Measurements from ENCODE around the gene MIS18A. TPM values are rescaled to one million over a fixed set of nuclear protein-coding genes. Genes with fewer than 3 reads are reported as not detected.
A peak's percentile ranks its signal among the peaks of the same experiment; 100 is the strongest.
"Not testable (repeated sequence)": the region's sequence is repeated elsewhere in the genome, so short reads cannot be mapped to it uniquely, and the experiment has no call there.

MIS18A gene
- total RNA-seq, 2 donors from 2014 or later = 22.4 to 26.2 TPM

DNA sequence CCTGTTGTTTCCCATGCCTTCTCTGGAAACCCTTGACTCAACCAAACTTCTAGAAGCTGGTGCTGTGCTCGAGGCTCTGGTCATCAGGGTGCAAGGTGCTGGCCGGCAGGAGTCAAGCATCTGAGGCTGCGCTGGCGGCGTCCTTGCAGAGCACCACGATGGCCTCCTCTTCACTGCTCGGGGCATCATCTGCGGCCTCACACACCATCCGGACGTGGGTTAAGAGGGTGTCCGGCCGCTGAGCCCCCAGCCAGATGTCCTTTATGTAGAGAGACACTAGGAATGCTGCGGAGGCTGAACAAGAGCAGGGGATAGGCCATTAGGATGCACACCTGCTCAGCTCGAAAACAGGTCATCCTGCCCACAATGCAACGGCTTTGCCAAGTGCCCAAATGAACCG is 36.0 kb upstream of the MIS18A start:
- Mint-ChIP-seq H3K27ac (no peak overlapping the region), H3K36me3 (ENCODE audit: insufficient read depth in 2 of 2) (peaks cover 2 to 4% of the 10 kb centered on the region in 2 donors), H3K27me3 (ENCODE audit: low read depth) (no peaks in the 10 kb centered on the region)

DNA sequence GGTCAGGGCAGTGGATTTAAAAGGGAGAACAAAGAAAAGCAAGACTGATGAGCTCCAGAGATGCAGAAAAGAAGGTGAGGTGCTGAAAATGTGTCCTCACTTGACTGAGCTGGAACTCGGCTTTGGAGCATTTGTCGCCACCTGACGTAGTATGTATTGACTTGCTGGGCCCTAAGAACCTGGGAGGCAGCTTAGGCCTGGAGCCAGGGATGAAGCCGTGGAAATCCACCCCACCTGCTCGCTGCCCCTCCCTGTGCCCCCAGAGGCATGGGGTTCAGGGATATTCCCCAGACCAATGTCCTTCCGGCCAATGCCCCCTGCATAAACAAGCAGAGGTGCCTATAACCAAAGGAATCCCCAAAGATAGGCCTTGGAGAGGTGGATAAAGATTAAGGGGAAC is 34.1 kb upstream of the MIS18A start:
- Mint-ChIP-seq H3K4me3 (no peak overlapping the region), H3K36me3 (ENCODE audit: insufficient read depth in 2 of 2) (peaks cover 2 to 4% of the 10 kb centered on the region in 2 donors), H3K4me1 (ENCODE audit: low read depth) (peaks cover 11% of the 10 kb centered on the region), H3K27me3 (ENCODE audit: low read depth) (no peaks in the 10 kb centered on the region), H3K9me3 (no peaks in the 10 kb centered on the region), H3K27ac (no peak overlapping the region)
- ATAC-seq (replicated peaks in 1 of 2) (no peak), DNase-seq (no peak)

More for the DNA sequence above, 36.0 kb upstream of the MIS18A start:
- DNase-seq = no peak
- ATAC-seq (replicated peaks in 1 of 2) = no peak
- peaks cover 11% of the 10 kb centered on the region for H3K4me1 Mint-ChIP-seq (ENCODE audit: low read depth)
- no peaks in the 10 kb centered on the region for H3K9me3 Mint-ChIP-seq
- H3K4me3 Mint-ChIP-seq = no peak overlapping the region

DNA sequence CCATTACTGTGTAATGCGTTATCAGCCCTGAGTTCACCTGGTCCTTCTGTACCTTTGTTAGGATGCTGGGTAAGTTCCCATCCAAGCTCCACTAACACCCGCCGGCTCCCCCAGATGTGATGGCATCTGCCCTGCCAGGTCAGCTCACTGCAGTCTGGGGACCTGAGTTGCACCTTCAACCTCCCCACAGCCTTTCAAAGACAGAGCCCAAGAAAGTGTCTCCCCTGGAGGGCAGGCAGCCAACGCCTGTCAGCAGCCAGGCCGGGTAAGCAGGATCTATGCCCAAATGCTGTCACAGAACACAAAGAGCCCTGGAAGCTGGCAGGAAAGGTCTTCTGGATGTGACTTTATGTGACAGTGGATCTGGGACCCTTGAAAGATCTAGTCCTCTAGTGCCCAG is 33.5 kb upstream of the MIS18A start:
- Mint-ChIP-seq H3K4me3 (no peak overlapping the region), H3K27me3 (ENCODE audit: low read depth) (no peaks in the 10 kb centered on the region), H3K27ac (no peak overlapping the region), H3K4me1 (ENCODE audit: low read depth) (peaks cover 11% of the 10 kb centered on the region), H3K36me3 (ENCODE audit: insufficient read depth in 2 of 2) (peaks cover 2 to 4% of the 10 kb centered on the region in 2 donors), H3K9me3 (no peaks in the 10 kb centered on the region)
- DNase-seq (no peak), ATAC-seq (replicated peaks in 1 of 2) (no peak)

DNA sequence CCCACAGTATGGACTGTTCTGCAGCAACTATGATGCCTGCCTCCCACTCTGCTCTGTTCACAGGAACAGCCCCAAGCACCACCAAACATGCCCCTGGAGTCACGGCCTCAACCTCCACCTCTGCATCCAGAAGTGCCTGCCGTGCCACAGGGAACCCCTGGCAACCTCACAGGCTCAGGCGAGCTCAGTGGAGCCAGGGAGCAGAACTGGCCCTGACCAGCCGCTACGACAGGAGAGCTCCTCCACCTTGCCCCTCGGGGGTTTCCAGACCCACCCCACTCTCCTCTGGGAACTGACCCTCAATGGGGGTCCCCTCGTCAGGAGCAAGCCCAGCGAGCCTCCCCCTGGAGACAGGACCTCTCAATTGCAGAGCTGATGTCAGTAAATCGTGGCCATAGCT is 32.8 kb upstream of the MIS18A start:
- no peak overlapping the region for H3K27ac Mint-ChIP-seq
- H3K36me3 Mint-ChIP-seq (ENCODE audit: insufficient read depth in 2 of 2) = peaks cover 2 to 4% of the 10 kb centered on the region in 2 donors
- no peaks in the 10 kb centered on the region for H3K9me3 Mint-ChIP-seq
- no peak for DNase-seq
- H3K4me3 Mint-ChIP-seq = no peak overlapping the region
- no peaks in the 10 kb centered on the region for H3K27me3 Mint-ChIP-seq (ENCODE audit: low read depth)
- ATAC-seq (replicated peaks in 1 of 2) = no peak
- peaks cover 11% of the 10 kb centered on the region for H3K4me1 Mint-ChIP-seq (ENCODE audit: low read depth)

DNA sequence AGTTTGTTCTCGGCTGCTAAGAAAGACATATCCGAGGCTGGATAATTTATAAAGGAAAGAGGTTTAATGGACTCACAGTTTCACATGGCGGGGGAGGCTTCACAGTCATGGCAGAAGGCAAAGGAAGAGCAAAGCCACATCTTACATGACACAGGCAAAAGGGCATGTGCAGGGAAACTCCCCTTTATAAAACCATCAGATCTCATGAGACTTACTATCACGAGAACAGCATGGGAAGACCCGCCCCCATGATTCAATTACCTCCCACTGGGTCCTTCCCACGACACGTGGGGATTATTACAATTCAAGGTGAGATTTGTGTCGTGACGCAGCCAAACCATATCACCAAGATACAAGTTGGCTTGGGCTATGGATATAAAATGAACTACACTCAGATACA is 32.1 kb upstream of the MIS18A start:
- H3K4me1 Mint-ChIP-seq (ENCODE audit: low read depth) = peaks cover 11% of the 10 kb centered on the region
- not testable (repeated sequence) for ATAC-seq (replicated peaks in 1 of 2); H3K36me3 Mint-ChIP-seq (ENCODE audit: insufficient read depth in 2 of 2)

DNA sequence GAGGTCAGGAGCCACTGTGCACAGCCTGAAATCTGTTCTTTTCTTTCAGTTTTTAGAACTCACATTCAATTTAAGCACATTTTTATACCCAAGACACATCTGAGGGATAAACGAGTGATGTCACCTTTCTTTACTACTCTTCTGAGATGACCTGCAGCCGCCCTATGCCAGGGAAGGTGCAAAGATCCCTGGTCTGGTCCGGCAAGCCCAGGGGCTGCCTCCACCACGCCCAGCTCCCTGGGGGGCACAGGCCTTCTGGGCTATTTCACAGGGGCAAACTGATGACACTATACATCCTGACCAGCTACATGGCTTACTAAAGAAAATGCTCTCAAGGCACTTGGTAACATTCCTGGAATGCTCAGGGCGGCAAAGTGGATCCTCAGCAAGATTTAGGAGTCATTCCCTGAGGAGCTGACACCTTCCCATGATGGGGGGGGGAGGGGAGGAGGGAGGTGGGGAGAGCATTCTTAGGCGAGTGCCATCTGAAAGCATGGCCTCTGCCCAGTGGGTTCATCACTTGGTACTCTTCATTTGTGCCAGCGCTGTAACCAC is 31.1 kb upstream of the MIS18A start:
- ATAC-seq (replicated peaks in 1 of 2) (no peak), DNase-seq (no peak)
- no peaks in the 10 kb centered on the region for H3K27me3 Mint-ChIP-seq (ENCODE audit: low read depth)
- H3K27ac Mint-ChIP-seq = no peak overlapping the region
- H3K4me1 Mint-ChIP-seq (ENCODE audit: low read depth) = peaks cover 11% of the 10 kb centered on the region
- peaks cover 2 to 4% of the 10 kb centered on the region in 2 donors for H3K36me3 Mint-ChIP-seq (ENCODE audit: insufficient read depth in 2 of 2)
- no peak overlapping the region for H3K4me3 Mint-ChIP-seq
- no peaks in the 10 kb centered on the region for H3K9me3 Mint-ChIP-seq

More for the DNA sequence above, 32.1 kb upstream of the MIS18A start:
- not testable (repeated sequence) for H3K9me3 Mint-ChIP-seq; H3K4me3 Mint-ChIP-seq; DNase-seq; H3K27me3 Mint-ChIP-seq (ENCODE audit: low read depth); H3K27ac Mint-ChIP-seq

DNA sequence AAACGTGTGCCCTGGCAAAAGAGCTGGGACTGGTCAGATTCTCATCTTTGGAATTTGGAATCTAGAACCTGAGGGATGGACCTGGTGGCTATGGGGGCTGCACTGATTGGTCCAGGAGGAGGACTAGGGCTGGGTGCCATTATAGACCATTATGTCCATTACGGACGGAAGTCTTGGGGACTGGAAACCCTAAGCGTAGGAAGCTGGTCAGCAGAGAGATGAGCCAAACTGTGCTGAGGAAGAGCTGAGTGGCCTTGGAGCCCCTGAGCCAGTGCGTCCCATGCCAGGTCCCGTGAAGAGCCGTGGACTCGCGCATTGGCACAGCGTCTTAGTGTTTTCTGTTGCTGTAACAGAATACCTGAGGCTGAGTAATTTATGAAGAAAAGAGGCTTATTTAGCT is 29.8 kb upstream of the MIS18A start:
- Mint-ChIP-seq H3K27ac (no peak overlapping the region), H3K4me1 (ENCODE audit: low read depth) (peaks cover 11% of the 10 kb centered on the region), H3K9me3 (no peaks in the 10 kb centered on the region), H3K36me3 (ENCODE audit: insufficient read depth in 2 of 2) (peaks cover 2 to 4% of the 10 kb centered on the region in 2 donors), H3K4me3 (no peak overlapping the region), H3K27me3 (ENCODE audit: low read depth) (no peaks in the 10 kb centered on the region)
- DNase-seq (no peak), ATAC-seq (replicated peaks in 1 of 2) (no peak)

DNA sequence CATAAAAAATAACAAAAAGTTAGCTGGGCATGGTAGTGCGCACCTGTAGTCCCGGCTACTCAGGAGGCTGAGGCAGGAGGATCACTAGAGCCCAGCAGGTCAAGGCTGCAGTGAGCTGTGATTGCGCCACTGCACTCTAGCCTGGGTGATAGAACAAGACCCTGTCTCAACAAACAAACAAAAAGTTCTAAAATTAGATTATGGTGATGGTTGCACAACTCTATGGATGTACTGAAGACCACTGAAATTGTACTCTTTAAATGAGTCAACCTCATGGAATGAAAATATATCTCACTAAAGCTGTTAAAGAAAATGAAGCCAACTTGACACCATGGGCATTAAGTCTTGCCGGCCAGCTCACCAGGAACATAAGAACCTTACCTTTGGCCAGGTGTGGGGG is 28.9 kb upstream of the MIS18A start:
- H3K27me3 Mint-ChIP-seq (ENCODE audit: low read depth) = no peaks in the 10 kb centered on the region
- H3K4me3 Mint-ChIP-seq = no peak overlapping the region
- no peaks in the 10 kb centered on the region for H3K9me3 Mint-ChIP-seq
- H3K36me3 Mint-ChIP-seq (ENCODE audit: insufficient read depth in 2 of 2) = peaks cover 0 to 4% of the 10 kb centered on the region in 2 donors
- peaks cover 11% of the 10 kb centered on the region for H3K4me1 Mint-ChIP-seq (ENCODE audit: low read depth)
- H3K27ac Mint-ChIP-seq = no peak overlapping the region
- ATAC-seq (replicated peaks in 1 of 2) (no peak), DNase-seq (no peak)

DNA sequence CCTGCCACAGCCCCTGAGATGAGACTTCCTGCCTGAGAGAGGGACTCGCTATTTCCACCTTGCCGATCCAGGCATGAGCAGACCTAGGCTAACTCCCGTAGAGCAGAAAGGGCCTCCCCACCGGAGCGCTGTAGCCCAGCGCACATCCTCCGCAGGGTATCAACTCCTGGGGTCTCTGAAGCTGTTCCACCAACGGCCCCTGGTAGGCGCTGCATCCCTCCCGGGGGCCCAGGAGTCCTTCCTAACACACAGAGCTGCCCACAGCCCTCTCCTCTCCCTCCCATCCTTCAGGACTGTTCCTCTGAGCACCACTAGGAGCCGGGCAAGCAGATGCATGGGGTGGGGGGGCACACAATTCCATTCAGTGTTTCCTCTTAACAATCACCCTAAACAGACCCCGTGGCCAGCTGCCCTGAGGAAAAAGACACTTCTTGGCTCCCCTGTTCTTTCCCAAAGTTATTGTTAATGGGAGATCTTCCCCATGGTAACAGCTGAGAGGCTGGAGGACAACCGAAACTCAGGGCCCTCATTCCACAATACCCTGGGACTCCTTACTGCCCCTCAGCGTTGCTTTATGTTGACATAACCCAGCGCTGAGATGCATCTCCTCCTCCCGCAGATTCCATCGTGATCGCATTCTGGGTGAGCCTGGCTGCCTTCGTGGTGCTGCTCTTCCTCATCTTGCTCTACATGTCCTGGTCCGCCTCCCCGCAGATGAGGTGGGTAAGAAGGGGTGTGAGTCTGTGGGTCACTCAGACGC is 27.4 kb upstream of the MIS18A start:
- Mint-ChIP-seq H3K4me1 (ENCODE audit: low read depth) (peaks cover 5% of the 10 kb centered on the region), H3K4me3 (no peak overlapping the region), H3K36me3 (ENCODE audit: insufficient read depth in 2 of 2) (peaks cover 0 to 4% of the 10 kb centered on the region in 2 donors), H3K27me3 (ENCODE audit: low read depth) (no peaks in the 10 kb centered on the region), H3K27ac (peak overlapping the region; percentile 33), H3K9me3 (no peaks in the 10 kb centered on the region)
- ATAC-seq (replicated peaks in 1 of 2) (no peak), DNase-seq (no peak)

DNA sequence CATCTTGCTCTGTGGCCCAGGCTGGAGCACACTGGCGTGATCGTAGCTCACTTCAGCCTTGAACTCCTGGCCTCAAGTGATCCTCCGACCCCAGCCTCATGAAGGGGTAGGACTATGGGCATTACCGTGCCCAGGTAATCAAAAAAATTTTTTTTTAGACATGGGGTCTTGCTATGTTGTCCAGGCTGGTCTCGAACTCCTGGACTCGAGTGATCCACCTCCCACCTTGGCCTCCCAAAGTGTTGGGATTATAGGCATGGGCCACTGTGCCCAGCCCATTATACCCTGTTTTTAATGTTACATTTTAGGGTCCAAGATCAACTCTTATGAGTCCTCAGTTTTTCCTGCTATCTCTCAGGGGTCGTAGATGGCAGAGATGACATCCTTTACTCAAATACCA is 26.1 kb upstream of the MIS18A start:
- Mint-ChIP-seq H3K4me3 (no peak overlapping the region), H3K4me1 (ENCODE audit: low read depth) (no peaks in the 10 kb centered on the region), H3K36me3 (ENCODE audit: insufficient read depth in 2 of 2) (peaks cover 0 to 5% of the 10 kb centered on the region in 2 donors), H3K9me3 (no peaks in the 10 kb centered on the region), H3K27me3 (ENCODE audit: low read depth) (no peaks in the 10 kb centered on the region), H3K27ac (no peak overlapping the region)
- ATAC-seq (replicated peaks in 1 of 2) (no peak), DNase-seq (no peak)

DNA sequence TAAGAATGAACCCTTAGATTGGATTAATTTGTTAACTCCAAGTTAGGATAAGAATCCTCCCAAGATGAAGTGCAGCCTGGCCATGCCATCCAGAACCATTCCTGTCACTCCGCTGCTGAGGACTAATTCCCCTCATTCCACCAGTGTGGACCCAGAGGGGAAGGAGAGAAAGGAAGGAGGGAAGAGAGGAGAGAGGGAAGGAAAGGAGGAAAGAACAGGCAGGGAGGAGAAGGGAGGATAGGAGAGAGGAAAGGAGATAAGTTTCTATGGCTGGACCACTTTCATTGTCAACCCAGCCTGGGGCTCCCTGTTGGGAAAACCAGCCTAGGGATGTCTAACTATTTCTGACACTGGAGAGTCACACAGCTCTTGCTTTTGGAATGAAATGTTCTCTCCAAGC is 24.5 kb upstream of the MIS18A start:
- H3K27ac Mint-ChIP-seq = peak overlapping the region; percentile 58
- no peak overlapping the region for H3K4me3 Mint-ChIP-seq
- H3K9me3 Mint-ChIP-seq = no peaks in the 10 kb centered on the region
- no peaks in the 10 kb centered on the region for H3K27me3 Mint-ChIP-seq (ENCODE audit: low read depth)
- no peak for DNase-seq
- no peaks in the 10 kb centered on the region for H3K4me1 Mint-ChIP-seq (ENCODE audit: low read depth)
- H3K36me3 Mint-ChIP-seq (ENCODE audit: insufficient read depth in 2 of 2) = peaks cover 0 to 5% of the 10 kb centered on the region in 2 donors
- no peak for ATAC-seq (replicated peaks in 1 of 2)

DNA sequence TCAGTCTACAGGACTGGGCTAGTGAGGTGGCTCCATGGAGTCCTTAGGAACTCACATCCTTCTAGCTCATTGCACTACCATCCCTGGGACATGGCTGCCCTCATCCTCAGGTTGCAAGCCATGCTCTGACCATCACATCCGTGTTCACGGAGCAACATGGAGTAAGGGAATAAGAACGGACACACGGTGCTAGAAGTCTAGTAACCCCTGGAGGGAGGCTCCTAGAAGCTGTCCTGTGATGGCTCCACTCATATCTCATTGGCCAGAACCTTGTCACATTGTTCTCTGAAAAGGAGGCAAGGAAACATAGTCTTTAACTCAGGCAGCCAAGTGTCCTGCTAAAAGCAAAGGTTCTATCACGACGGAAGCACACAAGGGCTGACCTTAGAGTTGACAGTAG is 23.7 kb upstream of the MIS18A start:
- H3K27me3 Mint-ChIP-seq (ENCODE audit: low read depth) = no peaks in the 10 kb centered on the region
- no peak overlapping the region for H3K4me3 Mint-ChIP-seq
- no peak overlapping the region for H3K27ac Mint-ChIP-seq
- DNase-seq (no peak), ATAC-seq (replicated peaks in 1 of 2) (no peak)
- no peaks in the 10 kb centered on the region for H3K9me3 Mint-ChIP-seq
- H3K4me1 Mint-ChIP-seq (ENCODE audit: low read depth) = no peaks in the 10 kb centered on the region
- H3K36me3 Mint-ChIP-seq (ENCODE audit: insufficient read depth in 2 of 2) = peaks cover 0 to 5% of the 10 kb centered on the region in 2 donors

DNA sequence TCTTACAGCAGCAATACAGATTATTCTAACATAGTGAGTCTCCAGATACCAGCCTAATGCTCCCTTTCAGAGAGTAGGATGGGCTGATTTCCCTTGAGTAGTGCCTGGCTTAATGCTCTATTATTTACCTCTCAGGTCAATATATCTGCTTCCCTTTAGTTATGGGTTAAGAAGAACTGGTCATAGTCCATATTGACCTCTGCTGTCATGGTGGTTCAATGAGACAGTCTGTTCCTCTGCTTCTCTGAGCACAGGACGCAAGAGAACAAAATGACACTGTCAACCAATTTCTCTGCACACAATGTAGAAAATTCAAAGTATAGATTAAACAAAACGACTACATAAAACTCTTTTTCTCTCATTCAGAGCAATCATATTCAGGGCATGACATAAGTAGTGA is 22.7 kb upstream of the MIS18A start:
- no peak overlapping the region for H3K27ac Mint-ChIP-seq
- no peaks in the 10 kb centered on the region for H3K4me1 Mint-ChIP-seq (ENCODE audit: low read depth)
- ATAC-seq (replicated peaks in 1 of 2) (no peak), DNase-seq (no peak)
- H3K9me3 Mint-ChIP-seq = no peaks in the 10 kb centered on the region
- H3K36me3 Mint-ChIP-seq (ENCODE audit: insufficient read depth in 2 of 2) = peaks cover 0 to 5% of the 10 kb centered on the region in 2 donors
- no peaks in the 10 kb centered on the region for H3K27me3 Mint-ChIP-seq (ENCODE audit: low read depth)
- no peak overlapping the region for H3K4me3 Mint-ChIP-seq
